ENCODE results near the gene KLK11.

The KLK11 gene

DNA sequence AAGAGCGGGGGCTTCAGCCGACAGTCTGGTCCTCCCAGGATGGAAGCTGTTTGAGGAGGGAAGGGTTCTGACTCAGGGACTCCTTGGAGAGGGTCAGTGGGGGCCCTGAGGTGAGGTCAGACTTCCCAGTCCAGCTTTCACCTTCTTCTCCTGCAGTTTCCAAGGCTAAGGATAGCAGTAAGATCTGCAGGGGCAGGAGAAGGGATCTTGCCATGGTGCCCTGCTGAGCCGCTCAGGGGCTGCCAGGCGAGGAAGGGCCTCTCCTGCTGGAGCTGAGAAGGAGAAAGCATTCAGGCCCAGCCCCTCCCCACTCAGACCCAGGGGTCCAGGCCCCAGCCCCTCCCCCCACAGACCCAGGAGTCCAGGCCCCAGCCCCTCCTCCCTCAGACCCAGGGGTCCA, 44.2 kb downstream of the KLK11 start:
- no peak overlapping the region for H3K4me3 ChIP-seq (ENCODE audit: low read depth, low read length)
- no peak for TF ChIP-seq CTCF (IDR thresholded peaks at IDR 0.05; ENCODE audit: borderline replicate concordance, insufficient read depth, low read depth, low read length)

DNA sequence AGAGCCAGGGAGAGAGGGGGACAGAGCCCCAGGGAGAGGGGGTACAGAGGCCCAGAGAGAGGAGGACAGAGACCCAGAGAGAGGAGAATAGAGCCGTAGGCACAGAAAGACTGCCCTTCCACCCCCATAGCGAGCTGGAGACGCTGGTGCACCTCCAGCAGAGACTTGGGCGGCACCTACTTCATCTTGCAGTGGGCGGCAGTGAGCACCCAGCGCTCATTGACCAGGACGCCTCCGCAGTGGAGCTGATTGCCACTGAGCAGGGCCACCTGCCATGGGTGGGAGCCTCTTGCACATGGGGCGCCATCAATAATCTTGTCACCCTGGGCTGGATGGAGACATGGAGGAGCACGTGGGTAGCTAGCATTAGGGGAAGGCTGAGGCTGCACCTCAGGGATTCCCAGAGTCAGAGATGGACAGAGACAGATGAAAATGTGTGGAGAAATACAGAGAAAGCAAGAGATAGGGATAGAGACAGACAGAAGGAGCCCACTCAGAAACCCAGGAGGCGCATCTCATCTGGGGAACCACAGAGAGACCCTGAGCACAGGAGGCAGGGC, 44.7 kb downstream of the KLK11 start:
- TF ChIP-seq CTCF (IDR thresholded peaks at IDR 0.05; ENCODE audit: borderline replicate concordance, insufficient read depth, low read depth, low read length) = no peak
- H3K4me3 ChIP-seq (ENCODE audit: low read depth, low read length) = no peak overlapping the region

DNA sequence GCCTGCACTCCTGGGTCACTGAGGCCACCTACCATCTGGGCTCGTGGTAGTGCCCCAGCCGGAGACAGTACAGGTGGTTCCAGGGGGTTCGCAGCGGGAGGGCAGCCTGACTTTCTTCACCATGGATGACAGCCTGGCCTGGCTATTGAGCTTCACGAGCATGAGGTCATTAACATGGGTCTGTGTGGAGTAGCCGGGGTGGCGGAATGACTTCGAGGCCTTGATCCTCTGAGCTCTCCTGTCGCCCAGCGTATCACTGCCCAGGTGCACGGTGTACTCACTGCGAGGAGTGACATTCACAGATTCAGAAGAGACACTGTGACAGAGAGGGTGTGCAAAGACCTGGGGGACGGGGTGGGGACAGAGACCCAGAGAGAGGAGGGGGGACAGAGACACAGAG, 46.2 kb downstream of the KLK11 start:
- no peak for TF ChIP-seq CTCF (IDR thresholded peaks at IDR 0.05; ENCODE audit: borderline replicate concordance, insufficient read depth, low read depth, low read length)
- no peak overlapping the region for H3K4me3 ChIP-seq (ENCODE audit: low read depth, low read length)

DNA sequence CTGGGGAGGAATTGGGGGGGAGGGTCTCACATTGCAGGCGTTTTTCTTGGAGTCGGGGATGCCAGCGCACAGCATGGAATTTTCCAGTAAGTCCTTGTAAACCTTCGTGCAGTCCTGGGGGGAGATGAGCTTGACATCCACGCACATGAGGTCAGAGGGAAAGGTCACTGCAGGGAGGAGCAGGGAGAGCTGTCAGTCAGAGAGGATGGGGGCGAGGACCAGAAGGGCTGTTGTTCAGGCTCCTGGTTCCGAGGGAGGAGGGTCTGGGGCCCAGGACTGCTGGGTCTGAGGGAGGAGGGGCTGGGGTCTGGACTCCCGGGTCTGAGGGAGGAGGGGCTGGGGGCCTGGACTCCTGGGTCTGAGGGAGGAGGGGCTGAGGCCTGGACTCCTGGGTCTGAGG, 46.7 kb downstream of the KLK11 start:
- no peak overlapping the region for H3K4me3 ChIP-seq (ENCODE audit: low read depth, low read length)
- no peak for TF ChIP-seq CTCF (IDR thresholded peaks at IDR 0.05; ENCODE audit: borderline replicate concordance, insufficient read depth, low read depth, low read length)

GRCh38 chr19:50978772-50979390, 47.5 kb downstream of the KLK11 start:
- H3K4me3 ChIP-seq (ENCODE audit: low read depth, low read length) = no peak overlapping the region

DNA sequence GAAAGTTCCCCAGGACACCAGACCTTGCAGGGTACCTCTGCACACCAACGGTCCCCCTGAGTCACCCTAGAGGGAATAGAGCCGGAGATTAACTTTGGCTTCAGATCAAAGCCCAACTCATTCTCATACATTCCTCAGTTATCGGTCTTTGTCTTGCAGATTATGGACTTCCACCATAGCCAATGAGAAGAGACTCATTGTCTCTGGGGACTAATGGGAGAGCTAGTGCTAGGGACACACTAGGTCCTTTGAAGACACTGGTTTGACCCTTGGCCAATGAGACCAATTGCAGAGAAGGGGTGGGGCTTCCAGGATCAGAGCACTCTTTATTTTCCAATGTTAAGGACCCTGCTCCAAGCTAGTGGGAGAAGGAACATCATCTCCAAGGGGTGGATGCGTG, 48.8 kb downstream of the KLK11 start:
- H3K4me3 ChIP-seq (ENCODE audit: low read depth, low read length) = no peak overlapping the region
- TF ChIP-seq CTCF (IDR thresholded peaks at IDR 0.05; ENCODE audit: borderline replicate concordance, insufficient read depth, low read depth, low read length) = no peak

More at GRCh38 chr19:50978772-50979390, 47.5 kb downstream of the KLK11 start:
- no peak for TF ChIP-seq CTCF (IDR thresholded peaks at IDR 0.05; ENCODE audit: borderline replicate concordance, insufficient read depth, low read depth, low read length)

GRCh38 chr19:50975766-50976165, 50.6 kb downstream of the KLK11 start:
- H3K4me3 ChIP-seq (ENCODE audit: low read depth, low read length) = no peak overlapping the region
- TF ChIP-seq CTCF (IDR thresholded peaks at IDR 0.05; ENCODE audit: borderline replicate concordance, insufficient read depth, low read depth, low read length) = no peak
